HAP-1 (cell line): Measurements from ENCODE around the gene SCEL.
"Not testable (repeated sequence)": the region's sequence is repeated elsewhere in the genome, so short reads cannot be mapped to it uniquely, and the experiment has no call there.

Experiments used
- DNase-seq, 2 experiments: peaks; one replicate each; pipeline ENCODE4 v3.0.0-alpha.2; 2016 to 2020; ENCODE audit warnings: low spot score in 2 of 2
- H3K27me3 ChIP-seq: fragments of 250-450 bp; sonication (Bioruptor Pico); 2 replicates; pipeline ENCODE4 v1.5.1; 2020; ENCODE audit warnings: low read depth, mild to moderate bottlenecking, moderate library complexity
- H3K36me3 ChIP-seq: fragments of 250-450 bp; sonication (Bioruptor Pico); replicated peaks from 2 replicates; pipeline ENCODE4 v1.5.1; 2020; ENCODE audit warnings: mild to moderate bottlenecking
- H3K4me1 ChIP-seq: fragments of 250-450 bp; sonication (Bioruptor Pico); 2 replicates; pipeline ENCODE4 v1.5.1; 2020; ENCODE audit warnings: mild to moderate bottlenecking
- H3K4me3 ChIP-seq: fragments of 250-450 bp; sonication (Bioruptor Pico); 2 replicates; pipeline ENCODE4 v1.5.1; 2020; ENCODE audit warnings: mild to moderate bottlenecking, moderate library complexity
- H3K9me3 ChIP-seq: fragments of 250-450 bp; sonication (Bioruptor Pico); 2 replicates; pipeline ENCODE4 v1.5.1; 2020; ENCODE audit warnings: mild to moderate bottlenecking, moderate library complexity
- in situ Hi-C: fragments of 300-500 bp; cut with MboI; formaldehyde crosslinking; loops from 3 replicates; pipeline ENCODE4 v1.14.3; 2020; ENCODE audit warnings: low sequenced_read_pairs, inconsistent platforms, mixed read lengths

The SCEL gene

DNA sequence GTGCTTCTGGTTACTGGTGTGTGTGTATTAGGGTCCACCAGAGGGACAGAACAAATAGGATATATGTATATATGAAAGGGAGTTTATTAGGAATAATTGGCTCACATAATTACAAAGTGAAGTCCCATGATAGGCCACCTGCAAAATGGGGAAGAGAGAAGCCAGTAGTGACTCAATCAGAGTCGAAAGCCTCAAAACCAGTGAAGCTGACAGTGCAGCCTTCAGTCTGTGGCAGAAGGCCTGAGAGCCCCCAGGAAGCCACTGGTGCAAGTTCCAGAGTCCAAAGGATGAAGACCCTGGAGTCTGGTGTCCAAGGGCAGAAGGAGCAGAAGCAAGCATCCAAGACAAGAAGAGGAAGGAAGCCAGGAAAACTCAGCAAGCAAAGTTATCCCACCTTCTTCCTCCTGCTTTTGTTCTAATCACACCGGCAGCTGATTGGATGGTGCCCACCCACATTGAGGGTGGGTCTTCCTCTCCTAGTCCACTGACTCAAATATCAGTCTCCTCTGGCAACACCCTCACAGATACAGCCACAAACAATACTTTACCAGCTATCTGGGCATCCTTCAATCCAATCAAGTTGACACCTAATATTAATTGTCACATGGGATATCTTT is 21.7 kb upstream of the SCEL start:
- Histone ChIP-seq H3K9me3 (no peaks in the 10 kb centered on the region), H3K4me1 (no peaks in the 10 kb centered on the region), H3K27me3 (0 out of 2 replicates have a peak, but pooled peaks cover 3% of the 10 kb centered on the region), H3K4me3 (no peak overlapping the region), H3K36me3 (no peaks in the 10 kb centered on the region)
- no peak for DNase-seq
- in situ Hi-C loops = no loop called here

- Histone ChIP-seq H3K9me3 (no peaks in the 10 kb centered on the region), H3K27me3 (no peaks in the 10 kb centered on the region), H3K4me3 (no peak overlapping the region), H3K36me3 (no peaks in the 10 kb centered on the region), H3K4me1 (no peaks in the 10 kb centered on the region)
- in situ Hi-C loops = no loop called here
- DNase-seq = no peak
These were observed 21.2 kb upstream of the SCEL start for GRCh38 chr13:77514336-77514726.

DNA sequence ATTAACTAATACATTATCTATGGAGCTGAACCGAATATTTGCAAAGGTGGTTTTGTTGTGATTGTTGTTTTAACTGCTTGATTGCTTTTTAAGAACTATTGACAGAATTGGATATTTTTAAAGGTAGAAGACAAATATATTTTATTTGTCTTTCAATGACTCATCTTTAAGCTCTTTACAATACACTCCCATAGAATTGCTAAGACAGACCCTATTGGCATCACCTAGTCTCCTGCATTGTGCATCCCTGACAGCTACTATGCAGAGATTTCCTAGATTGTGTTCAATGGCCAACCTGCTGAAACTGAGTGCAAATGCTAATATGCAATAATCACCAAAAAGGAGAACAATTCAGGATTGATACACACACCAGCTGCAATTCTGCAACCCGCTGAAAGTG is 19.7 kb upstream of the SCEL start:
- in situ Hi-C loops = no loop called here
- H3K9me3 ChIP-seq = no peaks in the 10 kb centered on the region
- no peaks in the 10 kb centered on the region for H3K36me3 ChIP-seq
- H3K27me3 ChIP-seq = no peaks in the 10 kb centered on the region
- H3K4me3 ChIP-seq = no peak overlapping the region
- DNase-seq = no peak
- no peaks in the 10 kb centered on the region for H3K4me1 ChIP-seq

DNA sequence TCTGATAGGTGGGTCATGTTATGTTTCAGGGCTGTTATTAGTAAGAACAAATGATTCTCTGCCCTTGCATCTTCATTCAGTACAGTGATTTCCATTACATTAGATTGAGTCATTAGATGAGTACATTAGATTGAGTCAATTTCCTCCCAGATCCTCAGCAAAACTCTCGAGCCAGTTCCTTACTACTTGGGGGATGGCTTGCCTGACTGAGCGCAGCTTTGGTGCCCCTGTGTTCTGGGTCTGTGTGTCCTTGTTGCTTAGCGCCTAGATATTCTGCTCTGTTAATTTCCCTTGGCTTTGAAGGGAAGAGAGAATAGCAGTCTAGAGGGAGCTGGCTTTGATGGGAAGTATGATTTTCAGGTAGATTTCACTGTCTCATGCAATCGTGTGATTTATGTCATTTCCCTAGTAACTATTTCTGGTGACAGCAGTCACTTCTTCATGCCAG is 19.1 kb upstream of the SCEL start:
- no peaks in the 10 kb centered on the region for H3K36me3 ChIP-seq
- H3K27me3 ChIP-seq = no peaks in the 10 kb centered on the region
- H3K9me3 ChIP-seq = no peaks in the 10 kb centered on the region
- DNase-seq = no peak
- in situ Hi-C loops = no loop called here
- no peak overlapping the region for H3K4me3 ChIP-seq
- no peaks in the 10 kb centered on the region for H3K4me1 ChIP-seq

GRCh38 chr13:77518266-77518665 is 17.2 kb upstream of the SCEL start:
- no peak overlapping the region for H3K4me3 ChIP-seq
- H3K27me3 ChIP-seq = no peaks in the 10 kb centered on the region
- DNase-seq = no peak
- H3K9me3 ChIP-seq = no peaks in the 10 kb centered on the region
- no peaks in the 10 kb centered on the region for H3K4me1 ChIP-seq
- H3K36me3 ChIP-seq = no peaks in the 10 kb centered on the region
- in situ Hi-C loops = no loop called here

GRCh38 chr13:77519396-77519795 is 16.1 kb upstream of the SCEL start:
- in situ Hi-C loops, H3K36me3 ChIP-seq, H3K4me3 ChIP-seq, H3K9me3 ChIP-seq, H3K4me1 ChIP-seq, DNase-seq, H3K27me3 ChIP-seq: not testable (repeated sequence)

- no peak for DNase-seq
- in situ Hi-C loops = no loop called here
- H3K4me1 ChIP-seq = no peaks in the 10 kb centered on the region
These were observed 15.7 kb upstream of the SCEL start for GRCh38 chr13:77519808-77520207.

DNA sequence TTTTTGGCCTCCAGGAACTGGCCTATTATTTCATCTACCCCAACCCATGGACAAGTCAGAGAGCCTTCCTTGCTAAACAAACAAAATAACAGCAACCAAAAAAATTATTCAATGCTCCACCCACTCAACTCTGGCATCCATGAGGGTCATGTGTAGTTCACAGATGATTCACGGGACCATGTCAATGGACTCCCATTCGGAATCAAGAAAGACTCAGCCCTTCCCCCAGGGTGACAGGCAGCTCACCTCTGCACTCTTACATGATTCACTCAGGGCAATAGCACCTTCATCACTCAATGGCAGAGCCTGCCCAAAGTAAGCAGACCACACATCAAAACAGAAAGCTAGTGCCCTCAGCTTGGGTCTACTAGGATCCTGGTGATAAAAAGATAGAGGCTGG is 14.3 kb upstream of the SCEL start:
- no peaks in the 10 kb centered on the region for H3K4me1 ChIP-seq
- in situ Hi-C loops = no loop called here

More at GRCh38 chr13:77519808-77520207, 15.7 kb upstream of the SCEL start:
- no peaks in the 10 kb centered on the region for H3K36me3 ChIP-seq
- no peaks in the 10 kb centered on the region for H3K9me3 ChIP-seq
- H3K27me3 ChIP-seq = no peaks in the 10 kb centered on the region
- no peak overlapping the region for H3K4me3 ChIP-seq

DNA sequence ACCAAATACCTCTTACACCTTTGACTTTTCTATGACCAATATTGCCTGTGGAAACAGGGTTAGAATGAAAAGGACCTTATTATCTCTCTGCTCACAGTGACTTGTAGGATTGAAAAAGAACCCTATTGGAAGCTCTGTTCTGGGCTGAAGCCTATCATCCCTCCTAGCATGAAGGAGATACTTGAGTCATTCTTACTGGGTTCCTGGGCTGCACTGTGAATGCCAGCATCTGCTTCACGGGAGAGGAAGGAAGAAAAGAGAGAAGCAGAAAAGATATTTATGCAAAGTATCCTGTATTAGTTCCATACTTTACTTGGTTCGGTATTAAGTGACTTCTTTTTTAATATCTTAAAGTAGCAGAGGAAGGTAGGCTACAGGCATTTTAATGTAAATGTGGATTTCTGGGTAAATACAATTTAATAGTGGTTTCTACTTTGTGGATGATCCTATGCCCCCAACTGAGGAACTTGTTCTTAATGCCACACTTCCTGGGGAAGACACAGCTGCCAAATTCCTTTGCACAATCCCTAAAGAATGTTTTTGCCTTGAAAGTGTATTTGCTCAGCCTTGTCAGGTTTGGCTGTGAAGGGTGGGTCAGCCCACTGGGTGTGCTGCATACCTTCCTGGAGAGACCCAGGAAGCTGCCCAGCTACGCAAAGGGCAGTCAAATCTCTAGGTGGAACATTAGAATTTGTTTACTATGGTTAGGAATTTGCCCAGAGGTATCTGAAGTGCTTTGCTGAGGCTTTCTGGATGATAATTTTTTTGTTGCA is 13.7 kb upstream of the SCEL start:
- H3K4me1 ChIP-seq = no peaks in the 10 kb centered on the region
- H3K36me3 ChIP-seq = no peaks in the 10 kb centered on the region
- no peak for DNase-seq
- in situ Hi-C loops = no loop called here
- no peaks in the 10 kb centered on the region for H3K27me3 ChIP-seq
- H3K9me3 ChIP-seq = no peaks in the 10 kb centered on the region
- no peak overlapping the region for H3K4me3 ChIP-seq

More for the DNA sequence above, 14.3 kb upstream of the SCEL start:
- H3K36me3 ChIP-seq = no peaks in the 10 kb centered on the region
- no peak for DNase-seq
- no peaks in the 10 kb centered on the region for H3K9me3 ChIP-seq
- H3K27me3 ChIP-seq = no peaks in the 10 kb centered on the region
- H3K4me3 ChIP-seq = no peak overlapping the region

DNA sequence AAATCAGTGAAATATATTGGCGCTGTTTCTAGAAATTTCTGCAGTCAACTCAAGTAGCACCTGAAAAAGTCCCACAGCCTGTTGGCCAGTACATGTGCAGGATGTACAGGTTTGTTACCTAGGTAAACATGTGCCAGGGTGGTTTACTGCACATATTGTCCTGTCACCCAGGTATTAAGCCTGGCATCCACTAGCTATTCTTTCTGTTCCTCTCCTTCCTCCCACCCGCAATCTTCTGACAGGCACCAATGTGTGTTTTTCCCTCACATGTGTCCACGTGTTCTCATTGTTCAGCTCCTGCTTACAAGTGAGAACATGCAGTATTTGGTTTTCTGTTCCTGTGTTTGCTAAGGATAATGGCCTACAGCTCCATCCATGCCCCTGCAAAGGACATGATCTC is 13.1 kb upstream of the SCEL start:
- H3K36me3 ChIP-seq = no peaks in the 10 kb centered on the region
- no peak for DNase-seq
- H3K9me3 ChIP-seq = no peaks in the 10 kb centered on the region
- in situ Hi-C loops = no loop called here
- no peaks in the 10 kb centered on the region for H3K4me1 ChIP-seq
- H3K27me3 ChIP-seq = no peaks in the 10 kb centered on the region
- H3K4me3 ChIP-seq = no peak overlapping the region

DNA sequence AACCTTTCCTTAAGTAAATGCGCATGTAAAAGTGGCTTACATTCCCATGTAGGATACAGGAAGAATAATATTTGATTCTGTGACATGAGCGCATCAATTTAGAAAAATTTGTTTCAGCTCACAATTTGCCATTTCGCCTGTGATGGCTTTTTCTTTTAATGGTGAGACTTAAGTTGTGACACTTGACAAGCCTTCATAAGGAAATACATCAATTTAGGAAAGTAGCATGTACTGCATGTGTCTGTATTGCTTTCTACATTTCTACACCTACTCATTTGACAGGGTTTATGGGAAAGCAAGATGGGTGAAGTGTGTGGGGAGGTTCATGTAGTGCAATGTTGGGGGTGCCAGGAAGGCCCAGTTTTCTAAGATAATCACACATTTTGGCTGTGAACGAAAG is 12.1 kb upstream of the SCEL start:
- Histone ChIP-seq H3K4me1 (no peaks in the 10 kb centered on the region), H3K36me3 (no peaks in the 10 kb centered on the region), H3K9me3 (no peaks in the 10 kb centered on the region), H3K27me3 (no peaks in the 10 kb centered on the region), H3K4me3 (no peak overlapping the region)
- in situ Hi-C loops = no loop called here
- DNase-seq = no peak

- Histone ChIP-seq H3K36me3 (no peaks in the 10 kb centered on the region), H3K9me3 (no peaks in the 10 kb centered on the region), H3K27me3 (no peaks in the 10 kb centered on the region), H3K4me1 (no peaks in the 10 kb centered on the region), H3K4me3 (no peak overlapping the region)
- DNase-seq = no peak
- in situ Hi-C loops = no loop called here
These were observed 11.4 kb upstream of the SCEL start for GRCh38 chr13:77523834-77524728.

- Histone ChIP-seq H3K4me3 (no peak overlapping the region), H3K27me3 (peaks cover 4% of the 10 kb centered on the region; the same call in 1 of the 2 replicates), H3K36me3 (no peaks in the 10 kb centered on the region), H3K4me1 (no peaks in the 10 kb centered on the region), H3K9me3 (no peaks in the 10 kb centered on the region)
- in situ Hi-C loops = no loop called here
- DNase-seq = no peak
These were observed 7.1 kb upstream of the SCEL start for GRCh38 chr13:77528414-77528813.
